DMS53 treated with DMSO at 0.1 percent for 48 hours (cell line): Measurements from ENCODE around the gene RGS19.

Source experiments
- DNase-seq: peaks from one replicate; lab custom pipeline; 2025; ENCODE audit not compliant: unreplicated experiment; lab: John Stamatoyannopoulos, UW

Gene RGS19

DNA sequence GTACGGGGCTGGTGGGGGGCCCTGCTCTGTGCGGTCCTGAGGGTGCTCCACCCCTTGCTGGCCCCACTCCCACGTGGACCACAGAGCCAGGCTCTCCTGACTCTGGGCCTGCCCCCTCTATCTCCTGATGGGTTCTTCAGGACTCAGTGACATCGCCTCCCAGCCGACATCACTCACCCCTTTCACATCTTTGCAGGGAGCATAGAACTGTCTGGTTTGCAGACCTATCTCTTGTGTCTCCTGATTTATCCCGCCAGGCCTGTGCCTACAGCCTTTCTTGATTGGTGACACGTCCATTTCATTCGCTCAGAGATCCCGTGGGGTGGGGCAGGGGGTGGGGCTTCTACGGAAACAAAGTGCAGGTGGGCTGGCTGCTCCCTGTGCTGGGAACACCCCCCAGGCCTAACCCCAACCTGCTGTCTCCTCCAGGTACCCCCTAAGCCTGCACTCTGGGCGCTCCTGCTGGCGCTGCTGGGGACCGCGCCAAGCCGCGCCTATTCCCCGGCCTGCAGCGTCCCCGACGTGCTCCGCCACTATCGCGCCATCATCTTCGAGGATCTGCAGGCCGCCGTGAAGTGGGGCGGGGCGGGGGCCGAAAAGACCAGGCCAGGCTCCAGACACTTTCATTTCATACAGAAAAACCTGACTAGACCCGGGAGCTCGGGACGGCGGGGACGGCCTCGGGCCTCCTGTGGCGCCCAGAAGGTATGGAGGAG, 41.7 kb downstream of the RGS19 start:
- DNase-seq, result no peak

DNA sequence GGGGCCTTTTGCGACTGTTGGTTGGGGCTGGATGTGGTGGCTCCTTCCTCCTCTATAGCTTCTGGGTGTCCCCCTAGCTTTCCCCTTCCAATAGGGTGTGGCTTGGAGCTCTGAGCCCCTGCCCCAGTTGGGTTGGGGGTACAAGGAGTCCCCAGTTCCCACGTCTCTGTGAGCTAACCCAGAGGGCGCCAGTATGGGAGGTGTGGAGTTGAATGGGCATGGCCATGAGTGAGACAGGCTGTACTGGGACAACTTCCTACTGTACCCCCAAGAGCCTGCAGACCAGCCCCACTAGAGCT, 42.2 kb downstream of the RGS19 start:
- DNase-seq, result no peak

DNA sequence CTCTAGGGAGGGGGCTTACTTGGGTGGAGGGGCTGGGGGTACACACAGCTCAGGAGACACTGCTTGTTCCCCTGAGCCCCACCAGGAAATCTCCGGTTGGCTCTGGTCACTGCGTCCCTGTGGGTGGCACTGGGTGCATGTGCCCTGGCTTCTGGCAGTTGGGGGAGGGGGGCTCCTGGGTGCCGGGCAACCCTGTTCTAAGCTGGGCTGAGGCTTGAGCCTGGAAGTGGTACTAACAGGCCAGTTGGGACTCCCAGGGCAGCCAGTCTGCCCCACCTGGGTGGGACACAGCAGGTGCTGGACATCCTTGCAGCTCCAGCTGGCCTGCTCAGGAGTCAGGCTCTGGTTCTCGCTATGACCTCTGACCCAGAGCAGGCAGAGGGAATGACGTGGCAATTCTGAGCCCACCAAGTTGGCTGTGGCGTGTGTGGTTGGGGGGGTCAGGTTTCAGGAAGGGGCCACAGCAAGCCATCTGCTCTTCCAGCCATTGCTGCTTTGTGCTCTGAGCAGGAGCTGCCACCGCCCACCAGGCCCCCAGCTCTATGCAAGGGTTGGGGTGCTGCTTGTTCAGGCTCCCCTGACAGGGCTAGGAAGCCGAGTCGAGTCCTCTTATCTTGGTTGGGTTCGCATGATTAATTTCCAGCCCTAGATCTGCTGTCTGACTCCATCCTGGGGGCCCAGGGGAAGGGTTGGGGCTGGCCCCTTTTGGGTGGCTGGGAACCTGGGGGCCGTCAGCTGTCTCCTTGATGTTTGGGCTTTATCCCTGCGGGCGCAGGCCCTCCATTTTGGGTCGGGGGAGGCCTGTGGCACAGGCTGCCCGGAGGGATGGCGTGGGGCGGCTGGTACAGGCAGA, 42.7 kb downstream of the RGS19 start:
- DNase-seq, result no peak

DNA sequence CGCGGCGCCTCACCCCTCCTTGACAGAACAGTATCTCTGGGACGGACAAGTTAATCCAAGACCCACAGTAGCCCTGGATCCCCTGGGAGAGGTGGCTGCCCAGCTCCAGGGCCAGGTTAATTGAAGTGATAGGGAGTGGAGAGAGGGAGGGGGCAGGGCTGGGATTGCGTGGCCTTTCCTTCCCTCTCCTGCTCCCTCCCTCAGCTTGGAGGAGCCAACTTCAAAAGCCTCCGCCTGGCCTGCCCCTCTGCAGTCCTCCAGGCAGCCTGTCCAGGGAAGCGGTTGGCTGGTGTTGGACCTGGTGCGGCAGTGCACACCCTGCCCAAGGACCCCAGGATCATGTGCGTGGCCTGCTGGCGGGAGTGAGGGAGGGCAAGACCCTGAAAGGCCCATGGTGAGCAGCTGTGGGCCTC, 43.4 kb downstream of the RGS19 start, which contains the start of gene C20orf204:
C20orf204 (plus strand) TSS at position 250 of the 413 bp plus-strand sequence; CDS start at position 392, 142 bp downstream.
- DNase-seq, result no peak

DNA sequence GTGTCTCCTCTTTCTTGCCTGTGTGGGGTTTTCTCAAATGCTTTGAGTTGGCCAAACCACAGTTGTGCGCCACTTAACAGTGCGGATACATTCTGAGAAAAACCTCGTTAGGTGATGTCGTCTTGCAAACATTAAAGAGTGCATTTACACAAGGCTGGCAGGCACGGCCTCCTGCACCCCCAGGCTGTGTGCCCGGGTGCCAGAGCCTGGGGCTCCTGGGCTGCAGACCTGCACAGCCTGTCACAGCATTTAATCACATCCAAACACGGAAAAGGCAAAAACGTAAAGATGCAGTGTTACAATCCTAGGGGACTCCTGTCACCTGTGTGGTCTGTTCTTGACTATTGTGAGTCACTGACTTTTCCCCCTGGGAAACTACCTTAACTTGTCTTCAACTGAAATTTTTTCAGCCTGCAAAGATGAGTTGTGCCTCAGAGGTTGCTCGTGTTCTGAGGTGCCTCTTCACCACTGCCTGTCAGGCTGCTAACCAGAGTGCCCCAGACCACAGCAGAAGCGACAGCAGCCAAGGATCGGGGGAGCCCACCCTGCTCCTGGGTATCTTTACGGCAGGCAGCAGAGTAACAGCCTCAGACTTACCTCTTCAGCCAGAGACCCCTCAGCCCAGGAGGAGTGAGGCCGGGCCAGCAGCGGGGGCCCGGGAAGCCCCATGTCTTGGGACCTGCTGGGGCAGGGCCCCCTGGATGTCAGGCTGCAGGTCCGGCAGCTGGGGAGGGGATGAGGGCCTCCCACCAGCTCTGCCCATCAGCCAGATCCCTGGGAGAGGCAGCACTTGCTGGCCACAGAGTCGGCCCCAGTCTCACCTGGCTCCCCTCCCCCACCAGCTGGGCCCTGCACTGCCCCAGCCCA, 44.0 kb downstream of the RGS19 start:
- no peak for DNase-seq

DNA sequence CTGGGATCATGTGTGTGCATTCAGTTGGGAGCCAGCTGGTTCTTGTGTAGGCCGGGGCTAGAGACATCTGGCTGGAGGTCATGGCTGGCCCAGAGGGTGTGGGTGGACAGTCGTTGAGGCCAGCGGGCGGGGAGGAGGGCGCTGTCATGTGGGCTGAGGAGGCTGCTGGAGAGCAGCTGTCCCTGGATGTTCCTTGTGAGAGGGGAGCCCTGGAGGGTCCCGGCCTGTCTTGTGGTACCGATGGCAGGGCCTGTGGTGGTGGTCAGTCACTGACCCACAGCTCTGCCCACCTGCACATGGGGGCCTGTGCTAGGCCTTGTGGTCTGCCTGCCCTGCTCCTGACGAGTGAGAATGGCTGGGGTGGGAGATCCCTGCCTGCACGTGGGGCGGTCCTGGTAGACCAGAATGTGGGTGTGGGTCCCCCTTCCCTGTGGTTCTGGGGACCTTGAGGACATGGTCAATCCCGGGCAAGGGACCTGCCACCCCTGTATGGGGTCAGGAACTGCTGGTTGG, 45.3 kb downstream of the RGS19 start:
- DNase-seq, result no peak

DNA sequence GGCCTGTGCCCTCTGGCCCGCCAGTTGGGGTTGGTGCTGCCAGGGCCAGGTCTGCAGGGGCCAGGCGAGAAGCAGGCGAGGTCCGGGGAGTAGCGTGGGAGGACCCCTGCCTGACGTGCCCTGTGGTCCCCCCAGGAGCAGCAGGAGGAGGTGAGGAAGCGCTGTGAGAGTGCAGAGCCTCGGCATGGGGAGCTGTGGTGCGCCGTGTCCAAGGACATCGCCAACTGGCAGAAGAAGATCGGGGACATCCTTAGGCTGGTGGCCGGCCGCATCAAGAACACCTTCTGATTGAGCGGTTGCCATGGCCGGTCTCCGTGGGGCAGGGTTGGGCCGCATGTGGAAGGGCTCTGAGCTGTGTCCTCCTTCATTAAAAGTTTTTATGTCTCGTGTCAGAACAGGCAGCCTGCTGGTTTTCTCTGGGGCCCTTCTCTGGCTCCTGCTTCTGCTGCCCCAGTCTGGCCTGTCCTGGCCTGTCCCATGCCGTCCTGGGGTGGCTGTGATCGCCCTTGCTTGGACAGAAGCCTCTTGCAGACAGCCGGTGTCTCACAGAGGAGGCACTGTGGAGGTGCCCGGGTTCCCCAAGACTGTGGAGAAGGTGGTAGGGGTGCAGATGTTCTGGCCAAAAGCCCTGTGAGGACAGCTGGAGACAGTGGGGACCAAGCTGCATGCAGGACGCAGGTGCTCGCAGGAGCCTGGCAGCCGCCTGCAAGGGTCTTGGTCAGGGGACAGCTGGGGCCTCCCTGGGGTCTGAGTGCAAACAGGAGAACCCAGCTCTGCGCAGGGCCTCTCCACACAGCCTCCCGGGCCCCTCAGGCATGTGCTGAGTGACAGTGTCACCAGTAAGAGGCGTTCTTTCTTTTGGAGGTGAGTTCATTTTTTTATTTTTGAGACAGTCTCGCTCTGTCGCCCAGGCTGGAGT, 46.4 kb downstream of the RGS19 start:
- DNase-seq, result no peak

DNA sequence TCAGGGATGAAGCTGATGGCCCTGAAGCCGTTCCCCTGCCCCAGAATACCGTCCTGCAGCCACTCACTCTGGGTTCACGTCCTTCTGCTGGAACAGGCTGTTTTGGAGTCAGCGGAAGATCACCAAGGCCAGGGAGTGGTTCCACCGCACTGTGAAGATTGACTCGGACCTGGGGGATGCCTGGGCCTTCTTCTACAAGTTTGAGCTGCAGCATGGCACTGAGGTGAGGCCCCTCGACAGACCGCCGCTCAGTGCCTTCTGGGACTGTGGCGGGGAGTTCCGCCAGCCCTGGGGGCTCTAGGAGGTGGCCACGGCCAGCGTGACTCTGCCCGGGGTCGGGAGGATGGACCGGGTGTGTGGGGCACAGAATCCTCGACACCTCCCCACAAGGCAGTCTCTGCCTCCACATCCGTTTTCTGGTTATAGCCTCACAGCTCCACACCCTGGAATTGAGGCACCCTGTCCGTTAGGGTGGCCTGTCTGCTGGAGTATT, 47.5 kb downstream of the RGS19 start:
- DNase-seq, result no peak

DNA sequence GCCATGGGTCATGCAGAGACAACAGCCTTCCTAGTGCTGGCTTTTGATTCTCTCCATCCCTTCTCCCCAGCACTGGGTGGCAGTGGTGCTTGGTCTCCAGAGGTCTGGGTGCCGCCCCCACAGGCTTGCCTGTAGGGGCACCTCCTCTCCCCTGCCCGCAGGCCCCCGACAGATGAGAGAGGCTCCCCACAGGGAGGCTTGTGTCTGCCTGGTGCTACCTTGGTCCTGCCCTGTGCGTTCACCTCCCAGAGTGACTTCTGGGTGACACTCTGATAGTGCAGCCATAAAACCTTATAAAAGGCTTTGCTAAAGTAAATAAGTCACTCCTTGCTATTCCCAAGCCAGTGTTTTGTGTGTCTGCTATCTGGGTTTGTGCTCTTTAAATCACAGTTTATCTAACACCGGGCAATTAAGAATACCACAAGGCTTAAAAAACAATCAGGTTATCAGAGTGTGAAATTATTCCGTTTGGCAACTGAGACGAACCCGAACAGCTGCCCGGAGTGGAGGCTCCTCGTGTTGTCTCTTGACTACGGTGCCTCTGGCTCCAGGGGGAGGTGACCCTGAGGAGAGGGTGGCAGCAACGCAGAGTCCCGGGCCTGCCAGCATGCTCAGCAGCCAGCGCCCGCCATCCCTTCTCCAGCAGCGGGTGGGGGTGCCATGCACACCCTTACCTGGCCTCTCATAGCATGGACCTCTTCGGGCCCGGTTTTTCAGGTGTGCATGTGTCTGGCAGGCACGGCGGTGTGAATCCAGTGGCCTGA, 48.8 kb downstream of the RGS19 start:
- no peak for DNase-seq

DNA sequence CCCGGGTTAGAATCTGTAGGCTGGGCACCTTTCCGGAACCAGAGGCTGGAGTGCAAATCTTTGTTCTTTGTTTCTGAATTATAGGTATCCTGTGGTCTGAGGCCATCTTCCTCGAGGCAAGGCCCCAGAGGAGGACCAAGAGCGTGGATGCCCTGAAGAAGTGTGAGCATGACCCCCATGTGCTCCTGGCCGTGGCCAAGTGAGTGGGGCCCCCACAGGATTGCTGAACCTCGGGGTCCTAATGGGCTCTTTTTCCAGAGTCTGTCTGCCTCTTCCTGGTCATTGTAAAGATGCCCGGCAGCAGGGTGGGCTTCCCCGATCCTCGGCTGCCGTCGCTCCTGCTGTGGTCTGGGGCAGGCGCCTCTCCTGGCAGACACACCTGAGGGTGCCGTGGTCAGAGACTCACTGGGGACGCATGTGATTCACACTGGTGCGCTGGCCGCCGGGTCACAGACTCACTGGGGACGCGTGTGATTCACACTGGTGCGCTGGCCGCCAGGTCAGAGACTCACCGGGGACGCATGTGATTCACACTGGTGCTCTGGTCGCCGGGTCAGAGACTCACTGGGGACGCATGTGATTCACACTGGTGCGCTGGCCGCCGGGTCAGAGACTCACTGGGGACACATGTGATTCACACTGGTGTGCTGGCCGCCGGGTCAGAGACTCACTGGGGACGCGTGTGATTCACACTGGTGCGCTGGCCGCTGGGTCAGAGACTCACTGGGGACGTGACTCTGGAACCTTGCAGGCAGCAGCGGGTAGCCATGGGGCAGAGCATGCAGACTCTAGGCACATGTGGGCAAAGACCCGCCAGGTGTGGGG, 49.8 kb downstream of the RGS19 start:
- DNase-seq, result no peak

DNA sequence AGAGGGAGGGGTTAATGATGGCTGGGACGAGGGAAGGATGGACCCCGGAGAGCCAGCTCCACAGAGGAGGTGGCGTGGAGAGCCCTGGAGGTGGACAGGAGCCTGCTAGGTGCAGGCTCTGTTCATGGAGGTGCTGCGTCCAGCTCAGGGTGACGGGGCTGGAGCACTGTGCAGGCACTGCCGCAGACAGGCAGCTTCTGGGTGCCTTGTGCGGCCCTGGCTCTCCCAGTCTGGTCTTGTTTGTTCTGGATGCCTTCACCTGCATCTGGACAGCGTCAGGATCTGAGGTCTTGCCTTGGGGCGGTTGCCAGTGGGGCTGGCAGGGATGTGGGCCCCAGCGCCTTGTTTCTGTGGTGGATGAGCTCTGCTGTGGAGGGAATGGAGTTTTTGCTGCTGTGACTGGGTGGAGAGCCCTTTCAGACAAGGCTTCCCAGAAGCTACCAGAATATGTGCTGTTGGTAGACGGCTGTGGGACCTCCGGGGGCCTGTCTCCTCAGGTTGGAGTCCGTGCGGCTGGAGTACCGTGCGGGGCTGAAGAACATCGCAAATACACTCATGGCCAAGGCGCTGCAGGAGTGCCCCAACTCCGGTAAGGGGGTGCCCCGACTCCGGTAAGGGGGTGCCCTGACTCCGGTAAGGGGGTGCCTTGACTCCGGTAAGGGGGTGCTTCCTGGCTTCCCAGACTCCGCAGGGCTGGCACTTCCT, 51.2 kb downstream of the RGS19 start:
- DNase-seq, result no peak

DNA sequence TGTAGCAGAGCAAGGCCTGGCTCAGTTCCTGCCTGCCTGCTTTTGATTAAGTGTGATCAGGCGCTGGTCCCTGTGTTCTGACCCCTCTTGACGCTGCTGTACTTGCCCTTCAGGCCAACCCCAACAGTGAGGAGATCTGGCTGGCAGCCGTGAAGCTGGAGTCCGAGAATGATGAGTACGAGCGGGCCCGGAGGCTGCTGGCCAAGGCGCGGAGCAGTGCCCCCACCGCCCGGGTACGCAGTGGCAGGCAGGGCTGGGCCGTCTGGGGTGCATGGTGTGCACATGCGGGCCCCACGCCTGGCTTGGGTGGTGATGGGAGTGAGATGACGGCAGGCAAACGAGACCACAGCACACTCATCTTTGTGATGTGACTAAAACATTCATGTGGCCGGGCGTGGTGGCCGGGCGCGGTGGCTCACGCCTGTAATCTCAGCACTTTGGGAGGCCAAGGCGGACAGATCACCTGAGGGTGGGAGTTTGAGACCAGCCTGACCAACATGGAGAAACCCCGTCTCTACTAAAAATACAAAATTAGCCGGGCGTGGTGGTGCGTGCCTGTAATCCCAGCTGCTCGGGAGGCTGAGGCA, 53.4 kb downstream of the RGS19 start:
- DNase-seq, result no peak

DNA sequence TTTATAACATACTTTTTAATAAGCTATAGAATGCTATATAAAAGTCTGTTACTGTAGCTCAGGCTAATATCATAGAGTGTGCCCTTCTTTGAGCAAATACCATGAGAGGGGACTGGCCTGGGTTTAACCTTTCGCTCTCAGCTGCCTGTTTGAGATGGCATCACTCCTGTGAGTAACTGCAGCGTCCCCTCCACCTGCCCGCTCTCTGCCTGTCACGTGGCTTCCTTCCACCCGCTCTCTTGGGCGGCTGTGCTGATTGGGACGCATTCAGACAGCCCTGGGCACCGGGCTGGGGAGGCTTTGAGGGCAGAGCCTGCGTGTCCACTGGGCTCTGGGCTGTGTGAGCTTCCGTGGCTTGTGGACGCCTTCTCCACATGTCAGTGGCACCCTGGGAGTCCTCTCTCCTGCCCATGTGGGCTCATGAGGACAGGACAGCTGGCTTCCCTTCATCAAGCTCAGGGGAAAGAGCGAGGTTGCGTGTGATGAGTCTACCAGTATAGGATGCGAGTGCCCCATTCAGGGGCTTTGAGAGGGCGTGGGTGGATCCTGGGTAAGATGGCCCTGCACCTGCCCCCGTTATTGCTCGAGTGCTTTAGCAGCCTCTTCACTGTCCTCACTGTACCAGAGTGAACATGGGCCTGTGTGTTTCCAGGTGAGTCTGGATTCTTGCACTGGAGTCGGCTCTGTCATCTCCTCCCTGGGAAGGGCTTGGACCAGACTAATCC, 54.1 kb downstream of the RGS19 start:
- no peak for DNase-seq

DNA sequence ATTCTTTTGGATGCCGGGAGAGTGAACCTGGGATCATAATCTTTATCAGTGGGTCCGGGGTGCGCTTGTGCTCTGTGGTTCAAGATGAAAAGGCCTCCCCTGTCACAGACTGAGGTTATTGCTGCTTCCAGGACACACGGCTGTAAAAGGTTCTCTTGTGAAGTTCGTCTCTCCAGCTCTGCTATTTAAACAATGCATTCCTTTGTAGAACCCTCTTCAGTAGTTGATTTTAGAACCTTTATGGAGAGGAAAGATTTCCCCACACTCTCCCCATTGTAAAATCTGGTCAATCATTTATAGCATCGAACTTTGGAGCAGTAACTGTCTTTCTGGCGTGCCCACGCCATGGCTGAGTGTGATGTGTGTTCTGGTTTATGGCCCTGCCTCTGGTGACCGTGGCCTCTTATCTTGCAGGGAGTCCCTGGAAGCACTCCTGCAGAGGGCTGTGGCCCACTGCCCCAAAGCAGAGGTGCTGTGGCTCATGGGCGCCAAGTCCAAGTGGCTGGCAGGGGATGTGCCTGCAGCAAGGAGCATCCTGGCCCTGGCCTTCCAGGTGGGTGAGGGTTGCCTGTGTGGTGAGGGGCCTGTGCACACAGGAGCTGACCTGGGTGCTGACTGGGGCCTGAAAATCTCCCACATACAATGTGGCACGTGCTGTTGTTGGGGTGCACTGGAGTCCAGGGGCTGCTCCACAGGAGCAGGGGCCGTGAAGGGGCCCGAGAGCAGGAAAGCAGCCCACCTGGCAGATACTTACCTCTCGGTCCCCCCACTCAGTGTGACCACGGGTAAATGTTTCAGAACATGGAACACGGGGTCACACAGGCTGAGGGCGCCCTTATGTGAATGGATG, 55.0 kb downstream of the RGS19 start:
- DNase-seq, result no peak

DNA sequence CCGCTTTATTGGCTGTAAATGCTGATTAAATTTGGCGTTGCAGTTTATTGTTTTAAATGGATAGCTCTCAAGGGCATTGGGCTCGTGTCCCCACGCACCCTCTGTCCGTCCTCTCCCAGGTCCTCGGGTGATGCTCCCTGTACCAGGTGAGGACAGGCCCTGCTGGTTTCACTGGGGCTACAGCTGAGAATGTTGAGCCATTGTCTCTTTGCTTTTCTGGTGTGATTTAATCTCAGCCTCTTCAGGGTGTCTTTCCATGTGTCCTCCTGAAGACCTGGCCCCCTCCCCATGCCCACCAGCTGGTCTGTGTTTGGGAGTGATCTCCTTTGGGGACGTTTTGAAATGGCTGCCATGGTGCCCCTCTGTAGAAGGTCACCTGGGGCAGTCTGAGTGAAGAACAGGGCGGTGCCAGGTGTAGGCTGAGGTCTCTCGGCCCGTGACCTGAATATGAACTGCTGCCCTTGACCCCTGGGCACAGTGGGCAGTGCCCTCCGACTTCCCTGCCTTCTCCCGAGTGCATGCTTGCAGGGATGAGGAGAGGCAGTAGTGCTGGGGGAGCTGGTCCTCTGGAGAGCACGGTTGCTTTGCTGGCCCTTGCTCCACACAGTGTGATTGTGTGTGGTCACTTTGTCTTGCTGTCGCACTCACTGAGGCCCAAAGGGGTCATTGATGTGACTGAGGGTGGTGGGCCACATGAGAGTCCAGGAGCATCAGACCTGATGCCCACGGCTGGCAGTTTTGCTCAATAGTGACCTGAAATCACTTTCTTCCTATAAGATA, 55.8 kb downstream of the RGS19 start:
- no peak for DNase-seq
